NCI-H128 (cell line): Measurements from ENCODE around the gene GDPD4.

Source experiments
- DNase-seq: peaks from one replicate; lab custom pipeline; 2025; ENCODE audit not compliant: unreplicated experiment; lab: John Stamatoyannopoulos, UW

GDPD4 gene

GRCh38 chr11:77299528-77299993 is 1.9 kb downstream of the GDPD4 start:
- DNase-seq, result no peak

GRCh38 chr11:77294040-77294439 is 7.4 kb downstream of the GDPD4 start:
- DNase-seq, result no peak

GRCh38 chr11:77289737-77290136 is 11.7 kb downstream of the GDPD4 start:
- DNase-seq, result no peak

GRCh38 chr11:77287615-77288273 is 13.7 kb downstream of the GDPD4 start:
- no peak for DNase-seq

GRCh38 chr11:77287136-77287535 is 14.3 kb downstream of the GDPD4 start:
- no peak for DNase-seq

- no peak for DNase-seq
These were observed 16.7 kb downstream of the GDPD4 start for GRCh38 chr11:77284476-77285468.

- no peak for DNase-seq
These were observed 18.4 kb downstream of the GDPD4 start for GRCh38 chr11:77283101-77283500.

- no peak for DNase-seq
These were observed 22.6 kb downstream of the GDPD4 start for GRCh38 chr11:77278595-77279506.

GRCh38 chr11:77276271-77276670 is 25.2 kb downstream of the GDPD4 start:
- no peak for DNase-seq

- no peak for DNase-seq
These were observed 30.6 kb downstream of the GDPD4 start for GRCh38 chr11:77270921-77271320.

GRCh38 chr11:77269484-77270123 is 31.9 kb downstream of the GDPD4 start:
- no peak for DNase-seq

- no peak for DNase-seq
These were observed 33.5 kb downstream of the GDPD4 start for GRCh38 chr11:77267962-77268361.

GRCh38 chr11:77266766-77267165 is 34.7 kb downstream of the GDPD4 start:
- DNase-seq, result no peak

GRCh38 chr11:77262803-77263202 is 38.7 kb downstream of the GDPD4 start:
- no peak for DNase-seq

GRCh38 chr11:77259641-77260040 is 41.8 kb downstream of the GDPD4 start:
- DNase-seq, result no peak

GRCh38 chr11:77253690-77254089 is 47.8 kb downstream of the GDPD4 start:
- DNase-seq, result no peak

GRCh38 chr11:77252555-77253270 is 48.8 kb downstream of the GDPD4 start:
- DNase-seq, result no peak

GRCh38 chr11:77250881-77251640 is 50.4 kb downstream of the GDPD4 start:
- DNase-seq, result no peak

- no peak for DNase-seq
These were observed 52.1 kb downstream of the GDPD4 start for GRCh38 chr11:77249427-77249826.
